ENCODE results near the gene LRRIQ4.

LRRIQ4 gene

GRCh38 chr3:169822540-169822939, 9.9 kb downstream of the LRRIQ4 start:
- Histone ChIP-seq H3K27me3 (no peaks in the 10 kb centered on the region), H3K36me3 (no peaks in the 10 kb centered on the region)

GRCh38 chr3:169822983-169823382, 10.3 kb downstream of the LRRIQ4 start:
- Histone ChIP-seq H3K9me3 (no peaks in the 10 kb centered on the region), H3K27me3 (no peaks in the 10 kb centered on the region), H3K36me3 (no peaks in the 10 kb centered on the region), H3K27ac (no peak overlapping the region), H3K4me3 (ENCODE audit: low read depth in 1 of 2, low read length in 1 of 2) (no peak overlapping the region), H3K4me1 (ENCODE audit: control insufficient read depth in 1 of 2, insufficient read depth in 1 of 2, low read depth in 1 of 2, low read length in 1 of 2) (peaks cover 3 to 4% of the 10 kb centered on the region in 2 experiments)
- TF ChIP-seq CTCF (IDR thresholded peaks at IDR 0.05) = no peak

More at GRCh38 chr3:169822540-169822939, 9.9 kb downstream of the LRRIQ4 start:
- Histone ChIP-seq H3K4me3 (ENCODE audit: low read depth in 1 of 2, low read length in 1 of 2) (no peak overlapping the region), H3K9me3 (no peaks in the 10 kb centered on the region), H3K27ac (no peak overlapping the region), H3K4me1 (ENCODE audit: control insufficient read depth in 1 of 2, insufficient read depth in 1 of 2, low read depth in 1 of 2, low read length in 1 of 2) (no peaks in the 10 kb centered on the region)
- TF ChIP-seq CTCF (IDR thresholded peaks at IDR 0.05) = no peak

GRCh38 chr3:169825316-169825715, 12.6 kb downstream of the LRRIQ4 start:
- H3K27ac ChIP-seq = no peak overlapping the region
- no peaks in the 10 kb centered on the region for H3K36me3 ChIP-seq
- no peaks in the 10 kb centered on the region for H3K27me3 ChIP-seq
- no peaks in the 10 kb centered on the region for H3K9me3 ChIP-seq
- H3K4me1 ChIP-seq (ENCODE audit: control insufficient read depth in 1 of 2, insufficient read depth in 1 of 2, low read depth in 1 of 2, low read length in 1 of 2) = peaks cover 21 to 27% of the 10 kb centered on the region in 2 experiments
- TF ChIP-seq CTCF (IDR thresholded peaks at IDR 0.05) = no peak
- H3K4me3 ChIP-seq (ENCODE audit: low read depth in 1 of 2, low read length in 1 of 2) = no peak overlapping the region

- TF ChIP-seq CTCF (IDR thresholded peaks at IDR 0.05) = no peak
- no peaks in the 10 kb centered on the region for H3K36me3 ChIP-seq
- no peak overlapping the region for H3K4me3 ChIP-seq (ENCODE audit: low read depth in 1 of 2, low read length in 1 of 2)
- H3K9me3 ChIP-seq = no peaks in the 10 kb centered on the region
- H3K27me3 ChIP-seq = no peaks in the 10 kb centered on the region
- H3K4me1 ChIP-seq (ENCODE audit: control insufficient read depth in 1 of 2, insufficient read depth in 1 of 2, low read depth in 1 of 2, low read length in 1 of 2) = peaks cover 25 to 32% of the 10 kb centered on the region in 2 experiments
- H3K27ac ChIP-seq = no peak overlapping the region
These were observed 15.0 kb downstream of the LRRIQ4 start for GRCh38 chr3:169827712-169828111.

GRCh38 chr3:169835533-169835932, 22.9 kb downstream of the LRRIQ4 start:
- no peaks in the 10 kb centered on the region for H3K27me3 ChIP-seq
- H3K36me3 ChIP-seq = no peaks in the 10 kb centered on the region
- no peaks in the 10 kb centered on the region for H3K9me3 ChIP-seq
- TF ChIP-seq CTCF (IDR thresholded peaks at IDR 0.05) = no peak
- H3K4me3 ChIP-seq (ENCODE audit: low read depth in 1 of 2, low read length in 1 of 2) = no peak overlapping the region
- no peak overlapping the region for H3K27ac ChIP-seq
- peaks cover 2 to 3% of the 10 kb centered on the region in 2 experiments for H3K4me1 ChIP-seq (ENCODE audit: control insufficient read depth in 1 of 2, insufficient read depth in 1 of 2, low read depth in 1 of 2, low read length in 1 of 2)

All from neutrophil (primary cell).